ENCODE results near the gene BCL10.

BCL10 gene

DNA sequence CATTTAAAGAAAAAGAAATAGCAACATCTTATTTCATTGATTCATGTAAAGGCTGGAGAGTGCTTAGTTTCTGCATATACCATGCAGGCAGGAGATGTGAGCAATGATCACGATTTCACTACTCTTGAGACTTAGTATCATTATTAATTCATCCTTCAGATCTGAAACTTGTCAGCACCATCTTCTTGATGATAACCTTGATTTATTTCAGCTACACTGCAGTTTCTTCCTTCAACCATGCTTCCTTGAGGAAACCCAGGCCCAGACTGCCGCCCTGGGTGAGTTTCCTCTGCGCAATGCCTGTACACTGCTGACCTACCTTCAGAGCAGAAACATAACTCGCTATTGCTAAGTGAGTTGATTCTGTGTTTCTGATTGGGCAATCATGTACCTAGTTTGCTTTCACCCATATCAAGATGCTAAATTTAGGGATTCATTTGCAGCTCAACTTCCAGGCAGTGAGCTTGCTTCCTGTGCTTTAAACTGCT is 13.5 kb upstream of the BCL10 start:
- Mint-ChIP-seq H3K9me3 (no peaks in the 10 kb centered on the region), H3K36me3 (ENCODE audit: low read depth) (no peaks in the 10 kb centered on the region), H3K4me1 (ENCODE audit: low read depth) (no peaks in the 10 kb centered on the region), H3K4me3 (no peak overlapping the region), H3K27ac (no peak overlapping the region), H3K27me3 (ENCODE audit: low read depth) (peaks cover 33% of the 10 kb centered on the region)
- DNase-seq (ENCODE audit: low spot score), result no peak

DNA sequence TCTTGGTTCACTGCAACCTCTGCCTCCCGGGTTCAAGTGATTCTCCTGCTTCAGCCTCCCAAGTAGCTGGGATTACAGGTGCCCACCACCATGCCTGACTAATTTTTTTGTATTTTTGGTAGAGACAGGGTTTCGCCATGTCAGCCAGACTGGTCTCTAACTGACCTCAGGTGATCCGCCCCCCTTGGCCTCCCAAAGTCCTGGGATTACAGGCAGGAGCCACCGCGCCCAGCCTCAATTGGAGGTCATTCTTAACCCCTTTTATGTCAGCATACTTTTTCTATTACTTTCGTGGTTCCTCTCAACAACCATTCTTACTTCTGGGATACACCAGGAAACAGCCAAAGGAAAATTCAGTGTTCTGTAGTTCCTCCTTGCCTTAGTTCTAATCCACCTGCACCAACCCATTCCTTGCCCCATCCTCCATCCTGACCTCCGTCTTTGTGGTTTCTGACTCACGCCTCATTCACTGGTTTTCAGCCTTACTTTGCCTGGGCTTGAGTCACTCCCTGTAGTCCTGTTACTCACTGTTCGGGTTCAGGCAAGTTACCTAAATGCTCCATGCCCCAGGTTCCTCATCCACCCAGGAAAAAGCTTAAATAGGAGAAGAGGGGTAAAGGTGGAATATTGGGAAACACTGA is 12.9 kb upstream of the BCL10 start:
- H3K4me3 Mint-ChIP-seq, result no peak overlapping the region
- no peaks in the 10 kb centered on the region for H3K9me3 Mint-ChIP-seq
- H3K36me3 Mint-ChIP-seq (ENCODE audit: low read depth), result no peaks in the 10 kb centered on the region
- no peak overlapping the region for H3K27ac Mint-ChIP-seq
- DNase-seq (ENCODE audit: low spot score), result peak; percentile 43
- peaks cover 32% of the 10 kb centered on the region for H3K27me3 Mint-ChIP-seq (ENCODE audit: low read depth)
- no peaks in the 10 kb centered on the region for H3K4me1 Mint-ChIP-seq (ENCODE audit: low read depth)

DNA sequence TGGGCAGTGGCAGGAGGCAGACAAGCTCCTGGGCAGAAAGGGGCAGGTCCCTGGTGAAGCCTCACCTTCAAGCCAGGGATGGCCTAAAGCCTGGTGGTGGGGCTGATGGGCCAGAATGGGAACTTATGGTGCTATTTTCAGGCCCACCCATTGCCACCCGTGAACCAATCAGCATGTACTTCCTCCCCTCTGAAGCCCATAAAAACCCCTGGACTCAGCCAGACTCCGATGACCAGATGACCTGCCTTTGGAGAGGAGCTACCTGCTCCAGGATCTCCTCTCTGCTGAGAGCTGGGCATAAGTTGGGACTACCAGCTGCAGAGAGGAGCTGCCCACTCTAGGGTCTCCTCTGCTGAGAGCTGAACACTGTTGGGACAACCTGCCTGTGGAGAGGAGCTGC is 7.8 kb upstream of the BCL10 start:
- H3K9me3 Mint-ChIP-seq, result no peaks in the 10 kb centered on the region
- H3K27ac Mint-ChIP-seq, result no peak overlapping the region
- H3K36me3 Mint-ChIP-seq (ENCODE audit: low read depth), result no peaks in the 10 kb centered on the region
- peaks cover 3% of the 10 kb centered on the region for H3K4me1 Mint-ChIP-seq (ENCODE audit: low read depth)
- peaks cover 42% of the 10 kb centered on the region for H3K27me3 Mint-ChIP-seq (ENCODE audit: low read depth)
- no peak for DNase-seq (ENCODE audit: low spot score)
- H3K4me3 Mint-ChIP-seq, result no peak overlapping the region

DNA sequence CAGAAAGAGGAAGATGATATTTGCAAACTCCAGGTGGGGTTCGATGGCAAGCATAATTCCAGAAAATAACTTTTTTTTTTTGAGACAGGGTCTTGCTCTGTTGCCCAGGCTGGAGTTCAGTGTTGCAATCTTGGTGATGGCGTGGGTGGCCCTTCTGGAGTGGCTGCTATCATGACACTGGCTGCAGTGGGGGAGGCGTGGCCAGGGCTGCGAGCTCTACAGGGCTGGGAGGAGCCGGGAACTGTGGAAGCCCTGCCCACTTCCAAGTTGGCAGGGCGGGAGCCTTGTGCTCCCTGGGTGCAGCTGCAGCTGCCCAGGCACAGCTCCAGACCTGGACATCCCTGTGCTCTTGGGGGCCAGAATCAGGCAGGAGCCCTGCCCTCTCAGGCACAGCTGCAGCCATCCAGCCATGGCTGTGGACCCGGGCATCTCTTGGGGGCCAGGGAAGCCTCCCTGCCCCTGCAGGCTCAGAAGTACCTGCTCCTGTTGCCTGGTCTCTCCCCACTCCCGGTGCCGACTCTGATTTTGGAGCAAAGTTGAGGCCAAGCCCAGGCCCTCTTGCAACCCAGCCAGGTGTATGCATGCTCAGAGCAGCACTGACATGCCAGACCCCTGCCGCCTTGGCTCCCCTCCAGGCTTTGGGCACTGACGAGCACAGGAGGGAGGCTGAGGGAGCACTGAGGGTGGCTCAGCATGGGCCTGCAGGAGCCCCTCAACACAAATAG is 7.2 kb upstream of the BCL10 start:
- no peak for DNase-seq (ENCODE audit: low spot score)
- no peaks in the 10 kb centered on the region for H3K36me3 Mint-ChIP-seq (ENCODE audit: low read depth)
- H3K27me3 Mint-ChIP-seq (ENCODE audit: low read depth), result peaks cover 44% of the 10 kb centered on the region
- no peaks in the 10 kb centered on the region for H3K9me3 Mint-ChIP-seq
- no peak overlapping the region for H3K27ac Mint-ChIP-seq
- H3K4me1 Mint-ChIP-seq (ENCODE audit: low read depth), result peaks cover 9% of the 10 kb centered on the region
- H3K4me3 Mint-ChIP-seq, result no peak overlapping the region

DNA sequence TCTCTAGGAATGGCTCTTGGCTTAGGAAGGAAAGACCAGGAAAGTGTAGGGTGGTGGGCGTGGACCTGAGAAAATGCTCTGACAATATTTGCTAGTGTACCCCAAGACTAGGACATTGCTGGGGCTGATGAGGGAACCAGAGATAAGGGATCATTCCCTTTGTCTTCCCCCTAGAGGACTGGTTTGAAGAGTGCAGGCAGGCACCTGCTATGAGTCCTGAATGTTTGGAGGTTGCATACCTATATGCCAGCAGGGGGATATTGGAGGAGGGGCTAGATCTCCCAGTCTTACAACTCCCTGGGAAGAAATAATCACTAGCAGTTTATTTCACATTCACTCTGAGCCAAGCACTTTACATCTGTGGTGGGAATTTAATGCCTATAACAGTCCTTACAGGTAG is 6.0 kb upstream of the BCL10 start:
- Mint-ChIP-seq H3K27me3 (ENCODE audit: low read depth) (peaks cover 44% of the 10 kb centered on the region), H3K36me3 (ENCODE audit: low read depth) (no peaks in the 10 kb centered on the region), H3K4me3 (no peak overlapping the region), H3K27ac (no peak overlapping the region), H3K4me1 (ENCODE audit: low read depth) (peaks cover 15% of the 10 kb centered on the region), H3K9me3 (no peaks in the 10 kb centered on the region)
- DNase-seq (ENCODE audit: low spot score), result no peak

DNA sequence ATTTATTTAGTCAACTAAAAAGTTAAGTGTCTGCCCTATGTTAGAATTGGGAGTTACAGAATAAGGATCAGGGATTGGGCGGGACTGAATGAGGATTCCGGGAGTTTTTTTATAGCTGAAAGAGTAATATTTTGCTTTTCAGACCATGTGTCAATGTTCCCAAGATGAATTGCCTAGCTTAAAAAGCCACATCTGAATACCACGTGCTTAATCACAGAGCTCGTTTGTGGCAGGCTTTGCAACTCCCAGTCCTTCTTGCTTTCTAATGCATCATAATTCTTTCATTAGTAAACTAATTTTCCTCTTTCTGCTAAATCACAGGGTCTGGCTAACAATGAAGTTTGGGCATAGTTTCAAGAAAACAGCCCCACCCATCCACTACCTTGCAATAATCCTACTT is 4.2 kb upstream of the BCL10 start:
- Mint-ChIP-seq H3K4me1 (ENCODE audit: low read depth) (peaks cover 19% of the 10 kb centered on the region), H3K27me3 (ENCODE audit: low read depth) (peaks cover 33% of the 10 kb centered on the region), H3K4me3 (no peak overlapping the region), H3K36me3 (ENCODE audit: low read depth) (no peaks in the 10 kb centered on the region), H3K27ac (no peak overlapping the region), H3K9me3 (no peaks in the 10 kb centered on the region)
- no peak for DNase-seq (ENCODE audit: low spot score)

DNA sequence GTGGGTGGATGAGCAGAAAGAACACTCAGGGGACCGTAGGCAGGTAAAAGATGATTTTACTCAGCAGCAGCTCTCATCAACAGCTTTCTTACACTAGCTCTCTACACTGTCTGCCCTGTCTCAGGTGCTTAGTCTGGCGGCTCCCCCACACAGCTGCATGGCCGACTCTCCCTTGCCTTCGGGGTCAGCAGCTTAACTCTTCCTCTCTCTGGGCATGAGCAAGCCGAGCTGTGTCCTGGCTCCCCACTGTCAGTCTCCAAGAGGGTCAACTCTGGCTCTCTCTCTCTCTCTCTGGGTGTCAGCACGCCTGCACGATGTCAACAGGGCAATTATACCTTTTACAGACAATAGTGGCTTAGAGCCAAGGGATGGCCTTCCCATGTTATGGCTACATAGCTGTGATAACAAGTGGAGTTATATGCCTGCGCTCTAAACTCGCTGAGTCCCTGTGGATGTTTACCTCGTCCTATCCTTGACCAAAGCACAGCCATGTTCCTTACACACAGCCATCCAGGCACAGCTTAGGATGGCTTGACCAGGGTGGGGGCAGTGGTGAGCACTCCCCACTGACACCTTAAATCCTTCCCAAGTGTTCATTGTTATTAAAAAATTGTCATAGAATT is 3.1 kb upstream of the BCL10 start:
- H3K36me3 Mint-ChIP-seq (ENCODE audit: low read depth), result peaks cover 3% of the 10 kb centered on the region
- peaks cover 32% of the 10 kb centered on the region for H3K27me3 Mint-ChIP-seq (ENCODE audit: low read depth)
- peaks cover 29% of the 10 kb centered on the region for H3K4me1 Mint-ChIP-seq (ENCODE audit: low read depth)
- DNase-seq (ENCODE audit: low spot score), result no peak
- peak overlapping the region; percentile 19 for H3K4me3 Mint-ChIP-seq
- H3K9me3 Mint-ChIP-seq, result no peaks in the 10 kb centered on the region
- peak overlapping the region; percentile 53 for H3K27ac Mint-ChIP-seq

DNA sequence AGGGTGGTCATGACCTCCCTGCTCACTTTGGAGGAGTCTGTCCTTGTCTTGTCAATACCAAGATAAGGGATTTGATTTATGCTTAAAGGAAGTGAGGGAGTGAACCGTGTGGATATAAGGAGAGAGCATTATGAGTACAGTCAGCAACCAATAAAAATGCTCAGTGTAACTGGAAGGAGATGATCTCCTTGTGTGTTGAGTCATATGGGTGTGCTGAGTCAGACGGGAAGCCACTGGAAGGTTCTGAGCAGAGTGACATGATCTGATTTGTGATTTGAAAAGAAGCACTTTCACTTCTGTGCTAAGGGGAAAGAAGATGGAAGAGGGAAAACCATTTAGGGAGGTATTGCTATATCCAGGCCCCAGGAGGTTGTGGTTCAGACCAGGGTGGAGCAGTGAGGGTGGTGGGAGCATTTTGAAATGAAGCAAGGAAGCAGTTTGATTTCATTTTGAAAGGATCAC is 2.5 kb upstream of the BCL10 start:
- Mint-ChIP-seq H3K4me1 (ENCODE audit: low read depth) (peaks cover 36% of the 10 kb centered on the region), H3K9me3 (no peaks in the 10 kb centered on the region), H3K36me3 (ENCODE audit: low read depth) (peaks cover 9% of the 10 kb centered on the region), H3K27ac (peak overlapping the region; percentile 53), H3K4me3 (peak overlapping the region; percentile 19), H3K27me3 (ENCODE audit: low read depth) (peaks cover 32% of the 10 kb centered on the region)
- DNase-seq (ENCODE audit: low spot score), result peak; percentile 64

DNA sequence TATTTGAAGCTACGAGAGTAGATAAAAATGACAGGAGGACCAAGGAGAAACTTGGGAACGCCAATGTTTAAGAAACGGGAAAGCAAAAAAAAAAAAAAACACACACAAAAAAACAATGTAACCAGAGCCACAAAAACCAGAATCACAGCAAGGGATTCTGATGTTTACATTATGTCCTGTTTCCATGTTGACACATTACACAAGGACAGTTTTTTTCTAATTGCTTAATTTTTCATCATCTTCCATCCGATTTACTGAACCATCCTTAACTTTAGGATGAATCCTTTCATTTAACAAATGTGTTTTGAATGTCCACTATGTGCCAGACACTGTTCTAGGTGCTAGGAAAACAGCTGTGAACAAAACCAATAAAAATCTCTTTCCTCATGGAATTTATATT is 1.4 kb upstream of the BCL10 start:
- peak overlapping the region; percentile 38 for H3K27ac Mint-ChIP-seq
- peaks cover 47% of the 10 kb centered on the region for H3K4me1 Mint-ChIP-seq (ENCODE audit: low read depth)
- H3K9me3 Mint-ChIP-seq, result no peaks in the 10 kb centered on the region
- peaks cover 32% of the 10 kb centered on the region for H3K27me3 Mint-ChIP-seq (ENCODE audit: low read depth)
- H3K4me3 Mint-ChIP-seq, result no peak overlapping the region
- peaks cover 19% of the 10 kb centered on the region for H3K36me3 Mint-ChIP-seq (ENCODE audit: low read depth)
- DNase-seq (ENCODE audit: low spot score), result no peak

DNA sequence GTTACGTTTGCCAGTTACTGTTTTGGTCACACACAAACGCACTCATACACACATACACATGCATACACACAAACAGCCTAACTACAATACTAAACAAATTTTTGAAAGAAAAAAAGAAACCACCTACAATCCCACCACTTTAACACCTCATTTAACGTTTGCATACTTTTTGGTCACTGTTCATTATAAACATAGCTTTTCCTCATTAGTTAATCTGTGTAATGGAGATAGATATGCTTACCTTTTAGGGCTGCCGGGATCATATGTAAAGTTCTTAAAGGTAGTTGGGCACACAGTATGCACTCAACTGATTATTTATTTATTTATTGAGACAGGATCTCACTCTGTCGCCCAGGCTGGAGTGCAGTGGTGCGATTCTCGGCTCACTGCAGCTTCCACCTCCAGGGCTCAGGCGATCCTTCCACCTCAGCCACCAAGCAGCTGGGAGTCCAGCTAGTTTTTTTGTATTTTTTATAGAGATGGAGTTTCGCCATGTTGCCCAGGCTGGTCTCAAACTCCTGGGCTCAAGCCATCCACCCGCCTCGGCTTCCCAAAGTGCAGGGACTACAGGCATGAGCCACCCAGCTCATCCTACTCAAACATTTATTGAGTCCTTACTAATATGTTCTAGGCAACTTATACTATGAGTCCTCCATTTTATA is 677 bp upstream of the BCL10 start:
- Mint-ChIP-seq H3K4me3 (peak overlapping the region; percentile 90), H3K9me3 (no peaks in the 10 kb centered on the region), H3K4me1 (ENCODE audit: low read depth) (peaks cover 48% of the 10 kb centered on the region), H3K36me3 (ENCODE audit: low read depth) (peaks cover 21% of the 10 kb centered on the region), H3K27me3 (ENCODE audit: low read depth) (peaks cover 27% of the 10 kb centered on the region), H3K27ac (peak overlapping the region; percentile 95)
- no peak for DNase-seq (ENCODE audit: low spot score)

DNA sequence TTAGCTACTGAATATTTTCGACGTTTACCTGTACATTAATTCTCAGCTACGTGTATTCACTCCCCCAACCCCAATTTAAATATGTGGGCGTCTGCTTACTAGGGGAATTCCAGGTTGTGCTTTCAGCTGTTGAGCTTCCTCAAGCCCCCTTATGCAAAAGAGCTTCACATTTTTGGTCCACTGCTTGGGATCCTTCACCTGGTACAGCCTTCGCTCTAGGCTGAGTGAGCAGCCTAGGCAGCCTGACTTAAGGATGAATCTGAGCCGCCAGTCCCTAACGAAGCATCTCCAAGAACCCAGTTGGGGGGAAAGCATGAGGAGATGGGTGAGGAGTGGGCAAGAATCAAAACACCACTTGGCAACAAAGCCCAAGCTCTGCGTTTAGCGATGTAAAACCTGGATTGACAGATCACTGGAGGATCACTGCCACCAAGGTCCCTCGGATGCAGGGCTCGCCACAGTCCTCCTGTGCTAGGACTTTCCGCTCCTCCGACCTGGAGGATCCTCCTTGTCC is 674 bp downstream of the BCL10 start:
- no peaks in the 10 kb centered on the region for H3K9me3 Mint-ChIP-seq
- peaks cover 53% of the 10 kb centered on the region for H3K4me1 Mint-ChIP-seq (ENCODE audit: low read depth)
- peak overlapping the region; percentile 90 for H3K4me3 Mint-ChIP-seq
- H3K27me3 Mint-ChIP-seq (ENCODE audit: low read depth), result peaks cover 15% of the 10 kb centered on the region
- peaks cover 33% of the 10 kb centered on the region for H3K36me3 Mint-ChIP-seq (ENCODE audit: low read depth)
- H3K27ac Mint-ChIP-seq, result peak overlapping the region; percentile 95
- peak; percentile 19 for DNase-seq (ENCODE audit: low spot score)

DNA sequence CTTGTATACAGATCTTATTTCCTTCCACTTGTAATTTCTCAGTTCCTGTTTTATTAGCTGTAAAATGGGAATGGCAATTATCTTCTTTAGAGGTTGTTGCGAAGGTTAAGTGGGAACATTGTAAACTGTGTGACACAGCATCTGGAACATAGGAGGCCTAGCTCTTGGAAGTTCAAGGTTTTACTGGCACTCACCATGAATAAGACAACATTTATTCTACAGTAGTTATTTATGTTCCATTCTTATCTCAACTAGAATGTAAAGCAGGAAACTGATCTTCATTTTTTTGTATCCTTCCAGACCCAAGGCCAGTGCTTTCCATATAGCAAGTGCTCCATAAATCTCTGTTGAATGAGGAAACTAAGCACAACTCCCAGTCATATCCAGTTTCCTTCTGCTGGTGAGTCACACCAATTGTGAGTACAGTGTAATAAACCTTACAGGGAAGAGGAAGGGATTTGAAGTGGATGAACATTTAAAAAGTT is 1.4 kb downstream of the BCL10 start:
- Mint-ChIP-seq H3K9me3 (no peaks in the 10 kb centered on the region), H3K27ac (peak overlapping the region; percentile 95), H3K36me3 (ENCODE audit: low read depth) (peaks cover 38% of the 10 kb centered on the region), H3K4me1 (ENCODE audit: low read depth) (peaks cover 53% of the 10 kb centered on the region), H3K4me3 (peak overlapping the region; percentile 90), H3K27me3 (ENCODE audit: low read depth) (peaks cover 7% of the 10 kb centered on the region)
- DNase-seq (ENCODE audit: low spot score), result no peak

DNA sequence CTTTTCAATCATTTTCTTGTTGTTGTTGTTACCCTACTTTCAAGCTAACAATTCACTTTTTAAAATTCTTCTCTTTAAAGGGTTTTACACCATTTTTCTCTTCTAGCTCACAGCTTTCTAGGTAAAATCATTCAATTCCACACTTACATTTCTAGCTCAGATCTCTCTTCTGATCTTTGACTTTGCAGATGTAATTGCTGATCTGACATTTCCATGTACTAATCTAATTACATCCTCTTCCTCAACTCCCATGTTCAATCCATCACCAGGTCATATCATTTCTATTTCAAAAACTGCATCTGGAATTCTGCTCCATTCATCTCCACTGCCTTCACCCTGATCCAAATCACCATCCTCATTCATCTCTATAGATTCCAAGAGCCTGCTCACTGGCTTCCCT is 3.0 kb downstream of the BCL10 start:
- Mint-ChIP-seq H3K4me3 (peak overlapping the region; percentile 10), H3K27me3 (ENCODE audit: low read depth) (no peaks in the 10 kb centered on the region), H3K4me1 (ENCODE audit: low read depth) (peaks cover 47% of the 10 kb centered on the region), H3K9me3 (no peaks in the 10 kb centered on the region), H3K36me3 (ENCODE audit: low read depth) (peaks cover 49% of the 10 kb centered on the region), H3K27ac (no peak overlapping the region)
- no peak for DNase-seq (ENCODE audit: low spot score)

All from T-helper 2 cell treated with Interferon-gamma antibody and Interleukin-4, amounts not matched to agents 5 μg/mL and 100 μg/mL, for 36 hours (primary cell).